Measurements from ENCODE around the gene SERGEF.
A peak's percentile ranks its signal among the peaks of the same experiment; 100 is the strongest.

Gene SERGEF

DNA sequence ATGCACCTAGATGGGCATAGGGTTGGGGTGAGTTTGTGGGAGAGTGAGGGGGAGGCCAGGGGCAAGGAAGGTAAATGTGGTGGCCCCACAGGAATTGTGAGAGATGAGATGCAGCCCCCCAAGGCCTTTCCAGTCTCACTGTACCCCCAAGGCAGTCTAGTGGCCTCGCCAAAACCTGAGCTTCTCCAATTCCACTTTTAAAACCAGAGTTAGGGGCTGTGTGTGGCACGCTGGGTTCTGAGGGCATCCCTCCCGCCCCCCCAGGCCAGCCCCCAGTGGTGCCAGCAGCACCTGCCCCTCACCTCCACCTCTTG is 237.9 kb downstream of the SERGEF start:
- no peak for FAIRE-seq
- no peak for DNase-seq (ENCODE audit: insufficient read length, low spot score)

DNA sequence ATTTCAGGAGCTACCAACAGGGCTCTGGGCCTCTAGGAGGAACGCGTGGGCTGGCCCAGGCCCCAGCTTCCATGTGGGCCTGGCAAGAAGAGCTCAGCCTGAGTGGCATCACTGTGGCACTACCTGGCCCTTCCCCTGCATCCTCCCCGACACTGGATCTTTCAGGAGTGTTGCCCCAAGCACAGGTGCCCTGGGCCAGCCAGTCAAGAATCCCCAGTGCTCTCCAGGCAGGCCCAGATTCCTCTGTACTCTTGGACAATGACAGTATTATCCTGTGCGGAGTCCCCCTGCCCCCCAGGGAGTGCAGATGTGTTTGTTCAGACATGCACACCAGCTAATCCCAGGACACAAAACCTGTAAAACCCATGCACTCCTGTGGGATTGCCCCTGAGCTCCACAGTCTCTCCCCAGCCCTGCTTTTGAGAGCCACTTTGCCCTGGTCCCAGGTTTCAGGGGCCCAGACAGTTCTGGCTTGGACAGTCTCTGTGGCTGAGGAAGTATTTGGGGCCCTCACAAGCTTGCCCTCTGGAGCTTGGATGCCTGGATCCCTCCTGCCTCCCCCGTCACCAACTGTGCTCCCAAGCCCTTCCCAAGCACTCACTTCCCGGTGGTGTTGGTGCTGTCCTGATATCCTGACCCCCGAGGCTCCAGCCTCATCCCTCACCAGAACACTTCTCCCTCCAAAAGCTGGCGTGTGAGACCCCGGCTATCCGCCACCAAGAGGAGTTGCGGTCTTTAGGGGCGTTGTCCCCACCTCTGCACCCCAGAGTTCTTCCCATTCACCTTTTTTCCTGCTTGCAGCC is 238.4 kb downstream of the SERGEF start:
- FAIRE-seq (no peak), DNase-seq (ENCODE audit: insufficient read length, low spot score) (no peak)

DNA sequence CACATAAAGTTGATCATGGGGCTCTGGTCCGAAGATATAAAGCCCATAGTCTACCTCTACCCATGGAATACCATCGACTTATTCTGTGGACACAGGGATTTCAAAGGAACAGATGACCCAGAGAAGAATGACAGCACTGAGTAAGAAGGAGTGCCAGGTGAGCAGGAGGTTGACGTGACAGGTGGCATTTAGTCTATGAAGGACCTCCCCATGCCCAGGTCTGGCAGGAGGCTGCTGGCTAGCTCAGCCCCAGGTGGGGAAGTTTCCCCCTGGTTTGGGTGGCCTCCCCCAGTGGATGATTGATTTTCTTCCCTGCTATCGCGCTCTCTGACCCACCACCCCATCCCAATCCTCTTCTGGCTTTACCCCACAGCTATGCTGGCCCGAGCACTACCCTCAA is 239.2 kb downstream of the SERGEF start:
- FAIRE-seq (no peak), DNase-seq (ENCODE audit: insufficient read length, low spot score) (no peak)

DNA sequence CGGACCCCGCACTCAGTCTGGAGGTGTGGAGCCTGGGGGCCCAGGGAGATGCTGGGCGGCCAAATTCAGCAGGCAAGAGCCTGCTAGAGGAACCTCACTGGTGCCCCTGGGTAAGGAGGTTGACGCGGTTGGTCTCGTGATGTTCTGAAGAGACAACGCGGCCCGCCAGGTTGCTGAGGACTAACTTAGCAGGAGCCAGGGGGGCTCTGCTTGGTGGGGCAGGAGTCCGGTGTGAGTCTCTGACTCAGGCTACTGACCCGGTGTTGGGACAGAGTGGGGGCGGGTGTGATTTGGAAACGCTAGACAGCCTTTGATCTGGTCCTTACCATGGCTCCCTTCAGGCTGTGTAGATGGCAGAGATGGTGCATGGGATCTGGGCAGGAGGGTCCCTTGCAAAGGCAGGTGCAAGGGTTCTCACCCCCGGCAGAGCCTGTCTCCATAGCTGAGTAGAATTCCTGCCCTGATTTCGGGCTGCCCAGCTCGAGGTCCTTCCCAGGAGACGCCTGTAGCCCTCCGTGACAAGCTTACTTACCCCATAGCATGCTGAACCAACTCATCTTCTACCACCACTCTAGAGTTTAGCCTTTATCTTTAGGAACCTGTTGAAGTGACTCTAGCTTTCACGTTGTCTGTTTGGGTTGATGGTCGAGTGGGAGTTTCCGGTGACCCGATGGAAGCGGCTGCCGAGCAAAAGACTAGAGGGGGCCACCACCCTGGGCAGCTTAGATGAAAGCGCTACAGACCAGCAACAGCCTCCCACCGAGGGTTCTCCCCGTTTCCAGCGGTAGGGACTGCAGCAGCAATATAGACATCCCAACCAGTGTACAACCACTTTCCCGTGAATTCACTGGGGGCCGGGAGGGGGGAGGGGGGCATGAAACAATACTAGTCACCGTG is 239.9 kb downstream of the SERGEF start:
- DNase-seq (ENCODE audit: insufficient read length, low spot score) (no peak), FAIRE-seq (no peak)

DNA sequence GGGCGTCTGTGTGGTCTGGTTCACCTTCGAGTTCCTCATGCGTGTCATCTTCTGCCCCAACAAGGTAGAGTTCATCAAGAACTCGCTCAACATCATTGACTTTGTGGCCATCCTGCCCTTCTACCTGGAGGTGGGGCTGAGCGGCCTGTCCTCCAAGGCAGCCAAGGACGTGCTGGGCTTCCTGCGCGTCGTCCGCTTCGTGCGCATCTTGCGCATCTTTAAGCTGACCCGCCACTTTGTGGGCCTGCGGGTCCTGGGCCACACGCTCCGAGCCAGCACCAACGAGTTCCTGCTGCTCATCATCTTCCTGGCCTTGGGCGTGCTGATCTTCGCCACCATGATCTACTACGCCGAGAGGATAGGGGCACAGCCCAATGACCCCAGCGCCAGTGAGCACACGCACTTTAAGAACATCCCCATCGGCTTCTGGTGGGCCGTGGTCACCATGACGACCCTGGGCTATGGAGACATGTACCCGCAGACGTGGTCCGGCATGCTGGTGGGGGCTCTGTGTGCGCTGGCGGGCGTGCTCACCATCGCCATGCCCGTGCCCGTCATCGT is 240.9 kb downstream of the SERGEF start:
- no peak for DNase-seq (ENCODE audit: insufficient read length, low spot score)
- FAIRE-seq: no peak

GRCh38 chr11:17771415-17771814 is 241.4 kb downstream of the SERGEF start:
- no peak for FAIRE-seq
- no peak for DNase-seq (ENCODE audit: insufficient read length, low spot score)

DNA sequence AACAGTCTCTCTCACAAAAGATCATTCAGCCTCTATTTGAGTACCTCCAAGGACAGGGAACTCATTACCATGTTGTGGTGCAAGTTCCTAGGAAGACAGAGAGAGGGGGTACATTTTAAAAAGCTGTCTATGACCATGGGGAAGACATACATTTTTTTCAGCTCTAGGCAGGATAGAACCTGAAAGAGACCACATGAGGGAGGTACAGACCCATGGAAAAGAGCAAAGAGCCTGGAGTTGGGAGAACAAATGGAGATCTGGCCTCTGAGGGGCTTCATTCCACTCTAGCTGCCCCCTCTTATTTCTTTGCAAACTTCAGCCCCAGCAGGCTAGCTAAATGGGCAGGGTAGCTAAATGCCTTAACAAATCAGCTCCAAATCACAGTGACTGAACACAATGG is 241.9 kb downstream of the SERGEF start:
- no peak for DNase-seq (ENCODE audit: insufficient read length, low spot score)
- no peak for FAIRE-seq

DNA sequence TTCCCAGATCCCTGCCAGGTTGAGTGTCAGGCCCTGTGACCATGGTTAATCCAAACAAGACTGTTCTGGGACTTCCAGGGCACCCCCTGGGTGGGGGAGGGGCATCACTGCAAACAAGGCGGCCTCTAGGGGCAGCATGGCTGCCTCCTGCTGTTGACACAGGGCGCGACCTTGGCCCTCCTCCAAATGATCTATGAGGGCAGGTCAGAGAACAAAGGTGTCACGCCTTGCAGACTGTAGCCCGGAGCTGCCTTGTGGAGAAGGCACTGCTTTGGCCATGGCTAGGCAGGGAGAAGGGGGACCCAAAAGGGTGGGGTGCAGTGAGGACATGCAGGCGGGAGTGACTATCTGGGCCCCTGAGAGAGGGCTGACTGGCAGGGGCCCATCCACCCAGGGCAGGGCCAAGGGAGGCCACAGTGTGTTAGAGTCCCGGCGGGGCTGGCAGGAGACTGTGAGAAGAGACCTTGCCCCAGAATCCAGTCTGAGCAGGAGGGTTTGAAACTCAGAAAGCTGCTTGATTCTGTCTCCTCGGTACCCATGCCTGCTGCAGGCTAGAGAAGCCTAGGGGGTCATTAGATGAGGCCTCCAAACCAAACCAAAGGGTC is 242.7 kb downstream of the SERGEF start:
- no peak for DNase-seq (ENCODE audit: insufficient read length, low spot score)
- no peak for FAIRE-seq

DNA sequence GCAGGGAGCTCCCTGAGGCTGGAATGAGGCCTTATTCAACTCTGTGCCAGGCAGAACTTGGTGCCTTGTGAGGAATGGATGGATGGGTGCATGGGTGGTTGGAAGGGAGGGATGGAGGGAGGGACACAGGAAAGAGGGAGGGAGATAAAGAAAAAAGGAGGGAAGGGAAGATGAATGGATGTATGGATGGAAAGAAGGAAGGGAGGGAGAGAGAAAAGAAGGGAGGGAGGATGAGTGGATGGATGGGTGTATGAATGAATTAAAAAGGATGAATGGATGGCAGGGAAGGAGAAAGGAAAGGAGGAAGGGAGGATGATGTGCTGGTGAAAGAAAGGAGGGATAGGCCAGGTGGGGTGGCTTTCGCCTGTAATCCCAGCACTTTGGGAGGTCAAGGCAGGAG is 243.6 kb downstream of the SERGEF start:
- no peak for FAIRE-seq

GRCh38 chr11:17768547-17768946 is 244.3 kb downstream of the SERGEF start:
- FAIRE-seq: no peak

More for the DNA sequence above, 243.6 kb downstream of the SERGEF start:
- DNase-seq (ENCODE audit: insufficient read length, low spot score): no peak

DNA sequence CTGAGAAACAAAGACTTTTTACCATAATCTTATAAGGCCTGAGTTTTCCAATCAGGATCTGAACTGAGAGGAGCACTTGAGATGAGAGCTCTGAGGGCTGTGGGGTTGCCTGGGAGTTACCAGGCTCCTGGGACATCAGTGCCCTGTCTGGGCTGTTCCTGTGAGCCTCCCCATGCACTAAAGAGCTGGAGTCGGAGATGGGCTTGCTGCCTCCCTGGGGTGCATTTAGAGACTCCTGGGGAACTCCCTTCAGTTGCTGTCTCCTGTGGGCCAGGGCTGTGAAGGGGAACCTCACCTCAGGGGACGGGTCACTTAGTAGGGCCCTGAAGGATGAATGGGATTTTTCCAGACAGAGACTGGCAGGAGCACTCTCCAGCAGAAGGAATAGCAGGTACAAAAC is 244.9 kb downstream of the SERGEF start:
- DNase-seq (ENCODE audit: insufficient read length, low spot score): no peak
- FAIRE-seq: no peak

More at GRCh38 chr11:17768547-17768946, 244.3 kb downstream of the SERGEF start:
- no peak for DNase-seq (ENCODE audit: insufficient read length, low spot score)

DNA sequence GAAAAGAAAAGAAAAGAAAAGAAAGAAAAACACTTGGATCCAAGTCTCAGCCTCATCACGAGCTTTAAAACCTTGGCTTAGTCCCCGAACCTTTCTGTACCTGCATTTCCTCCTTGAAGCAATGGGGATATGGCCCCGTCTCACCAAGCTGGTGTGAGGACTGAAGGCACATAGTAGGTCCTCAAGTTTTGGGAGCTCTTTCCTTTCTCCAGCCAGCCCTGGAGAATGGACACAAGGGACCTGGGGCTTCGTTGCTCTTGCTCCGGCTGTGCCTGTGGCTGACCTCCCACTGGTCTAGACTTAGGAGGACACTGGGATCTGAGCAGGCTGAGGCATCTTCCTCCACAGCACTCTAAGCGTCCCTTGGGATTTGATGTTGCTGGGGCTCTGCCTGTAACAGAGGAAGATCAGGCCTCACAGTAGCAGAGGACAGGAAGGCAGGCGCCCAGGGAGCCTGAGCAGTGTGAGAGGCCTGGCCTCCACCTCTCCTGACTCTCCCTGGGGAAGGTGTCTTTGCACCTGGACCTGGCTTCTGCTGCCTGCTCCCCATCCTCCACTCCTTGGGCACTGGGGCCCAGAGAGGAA is 245.5 kb downstream of the SERGEF start:
- no peak for DNase-seq (ENCODE audit: insufficient read length, low spot score)
- FAIRE-seq: no peak

DNA sequence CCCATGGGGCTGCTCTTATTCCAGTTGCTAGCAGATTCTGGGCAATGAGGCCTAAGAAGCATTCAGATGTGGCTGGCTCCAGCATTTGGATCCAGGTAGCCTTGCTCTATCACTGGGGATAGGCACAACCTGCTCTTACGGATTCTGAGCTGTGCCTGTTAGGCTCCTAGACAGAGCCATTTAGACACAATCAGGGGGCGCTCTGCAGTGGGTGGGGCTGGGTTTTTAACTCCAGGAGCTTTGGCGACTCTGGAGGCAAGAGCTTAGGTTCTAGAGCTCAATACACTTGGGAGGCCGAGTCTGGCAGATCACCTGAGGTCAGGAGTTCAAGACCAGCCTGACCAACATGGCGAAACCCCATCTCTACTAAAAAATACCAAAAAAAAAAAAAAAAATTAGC is 246.3 kb downstream of the SERGEF start:
- FAIRE-seq: no peak

DNA sequence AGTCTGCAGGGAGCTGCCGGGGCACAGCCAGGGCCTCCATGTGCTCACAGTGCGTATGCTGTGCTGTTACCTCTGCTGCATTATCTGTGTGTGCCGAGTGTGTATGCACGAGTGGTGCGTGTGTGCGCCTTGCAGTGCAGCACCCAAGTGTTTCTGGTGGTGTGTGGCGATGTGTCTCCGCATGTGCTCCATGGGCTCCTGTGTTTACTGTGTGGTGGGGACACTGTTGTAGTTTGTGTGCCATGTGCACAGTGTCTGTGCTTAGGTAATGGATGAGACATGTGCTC is 246.8 kb downstream of the SERGEF start:
- DNase-seq (ENCODE audit: insufficient read length, low spot score) (no peak), FAIRE-seq (peak; percentile 65)

More for the DNA sequence above, 246.3 kb downstream of the SERGEF start:
- no peak for DNase-seq (ENCODE audit: insufficient read length, low spot score)

GRCh38 chr11:17765356-17766072 is 247.3 kb downstream of the SERGEF start:
- no peak for FAIRE-seq

DNA sequence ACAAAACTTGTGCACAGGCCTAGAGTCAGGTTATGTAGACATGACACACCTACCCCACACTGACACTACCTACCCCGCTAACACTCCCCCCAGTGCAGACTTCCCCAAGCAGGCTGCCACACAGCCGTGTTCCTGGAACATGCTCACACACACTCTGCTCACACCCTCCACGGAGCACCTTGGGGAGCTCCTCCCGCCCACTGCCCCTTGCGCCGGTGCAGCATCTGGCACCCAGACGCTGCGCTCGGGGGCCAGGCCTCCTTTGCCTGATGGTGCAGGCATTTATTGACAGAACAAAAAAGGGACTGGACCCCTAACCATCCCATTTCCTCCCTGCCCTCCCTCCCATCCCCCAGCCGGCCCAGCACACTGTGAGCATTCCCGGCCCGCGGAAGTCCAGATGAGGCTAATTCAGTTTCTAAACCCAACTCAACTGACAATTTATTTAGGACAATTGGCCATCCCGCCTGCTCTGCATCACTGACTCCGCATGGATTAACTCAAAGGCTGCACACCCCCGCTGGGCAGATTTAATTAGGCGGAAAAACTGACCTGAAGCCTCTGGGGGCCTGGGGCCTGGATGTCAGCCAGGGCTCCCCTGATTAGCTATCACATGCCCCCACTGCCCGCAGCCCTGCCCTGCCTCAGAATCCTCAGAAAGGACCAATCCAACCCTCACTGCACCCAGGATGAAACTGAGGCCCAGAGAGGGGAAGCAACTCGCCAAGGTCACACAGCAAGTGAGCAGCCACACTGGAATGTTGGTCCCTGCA is 248.2 kb downstream of the SERGEF start:
- no peak for DNase-seq (ENCODE audit: insufficient read length, low spot score)
- no peak for FAIRE-seq

More at GRCh38 chr11:17765356-17766072, 247.3 kb downstream of the SERGEF start:
- DNase-seq (ENCODE audit: insufficient read length, low spot score): no peak

DNA sequence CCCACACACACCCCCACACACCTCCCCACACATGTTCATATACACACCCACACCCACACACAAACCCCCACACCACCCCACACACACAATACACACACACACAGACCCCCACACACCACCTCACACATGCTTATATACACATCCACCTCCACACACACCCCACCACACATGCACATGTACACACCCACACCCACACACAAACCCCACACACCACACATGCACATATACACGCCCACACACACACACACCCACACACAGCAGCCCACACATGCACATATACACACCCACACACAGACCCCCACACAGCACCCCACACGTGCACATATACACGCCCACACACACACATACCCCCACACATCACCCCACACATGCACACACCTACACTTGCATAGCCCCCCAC is 249.1 kb downstream of the SERGEF start:
- FAIRE-seq: no peak
- DNase-seq (ENCODE audit: insufficient read length, low spot score): no peak

DNA sequence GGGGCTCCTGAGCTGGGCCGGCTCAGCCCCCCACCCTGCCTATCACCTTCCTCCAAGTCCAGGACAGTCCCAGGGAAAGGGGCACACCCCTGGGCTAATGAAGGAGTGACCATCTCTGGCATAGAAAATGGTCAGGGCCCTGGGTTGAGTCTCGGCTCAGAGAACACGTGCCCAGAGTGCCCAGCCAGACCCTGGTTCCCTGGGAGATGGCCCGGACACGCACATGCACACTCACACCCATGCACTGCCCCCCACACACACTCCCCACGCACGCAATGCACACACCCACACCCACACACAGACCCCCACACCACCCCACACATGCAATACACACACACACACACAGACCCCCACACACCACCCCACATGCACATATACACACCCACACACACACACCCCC is 249.6 kb downstream of the SERGEF start:
- FAIRE-seq (no peak), DNase-seq (ENCODE audit: insufficient read length, low spot score) (no peak)

GRCh38 chr11:17762309-17762974 is 250.4 kb downstream of the SERGEF start:
- DNase-seq (ENCODE audit: insufficient read length, low spot score) (no peak), FAIRE-seq (no peak)

Data from HTR-8/SVneo (cell line).